ENCODE results near the gene CBFA2T2. TPM values are rescaled to one million over a fixed set of nuclear protein-coding genes. Genes with fewer than 3 reads are reported as not detected.
"Not testable (repeated sequence)": the region's sequence is repeated elsewhere in the genome, so short reads cannot be mapped to it uniquely, and the experiment has no call there.

CBFA2T2 gene
- total RNA-seq, 1 experiment from 2014 or later: 15.4 TPM

DNA sequence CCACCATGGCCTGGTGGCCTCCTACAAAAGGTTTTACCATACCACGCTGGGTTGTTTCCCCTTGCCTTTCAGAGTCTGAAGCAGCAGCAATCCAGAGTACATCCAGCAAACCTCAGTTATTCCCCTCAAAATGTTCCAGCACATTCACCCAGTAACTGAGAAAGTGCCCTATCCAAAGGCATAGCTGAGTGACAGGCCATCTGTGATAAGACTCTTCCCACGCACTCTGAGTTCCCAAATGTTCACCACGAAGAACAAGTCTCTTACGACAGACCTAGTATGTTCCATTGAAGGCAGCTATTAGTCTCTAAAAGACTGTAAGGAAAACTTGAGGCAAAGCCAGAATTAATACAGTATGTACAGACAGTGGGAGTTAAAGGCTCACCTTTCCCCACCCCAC lies 140.6 kb downstream of the CBFA2T2 start:
- H3K36me3 Mint-ChIP-seq (ENCODE audit: insufficient read depth, unreplicated experiment): peaks cover 56% of the 10 kb centered on the region
- no peak overlapping the region for H3K4me3 Mint-ChIP-seq (ENCODE audit: unreplicated experiment)
- ChIA-PET CTCF (interaction anchor here (0.6 to 0.7 kb wide), 2 partner anchors 48 to 1010 kb away, joined by 3 to 5 read pairs; no protein-coding TSS in a partner anchor), POLR2A (no interaction called here)
- no peaks in the 10 kb centered on the region for H3K9me3 Mint-ChIP-seq (ENCODE audit: unreplicated experiment)
- intact Hi-C loops (cut with micrococcal nuclease): no loop called here
- H3K4me1 Mint-ChIP-seq (ENCODE audit: insufficient read depth, unreplicated experiment): no peaks in the 10 kb centered on the region
- BruUV-seq (replicated peaks): no TSS peak
- no peak for DNase-seq (ENCODE audit: unreplicated experiment)
- TF ChIP-seq, protein P1, sequence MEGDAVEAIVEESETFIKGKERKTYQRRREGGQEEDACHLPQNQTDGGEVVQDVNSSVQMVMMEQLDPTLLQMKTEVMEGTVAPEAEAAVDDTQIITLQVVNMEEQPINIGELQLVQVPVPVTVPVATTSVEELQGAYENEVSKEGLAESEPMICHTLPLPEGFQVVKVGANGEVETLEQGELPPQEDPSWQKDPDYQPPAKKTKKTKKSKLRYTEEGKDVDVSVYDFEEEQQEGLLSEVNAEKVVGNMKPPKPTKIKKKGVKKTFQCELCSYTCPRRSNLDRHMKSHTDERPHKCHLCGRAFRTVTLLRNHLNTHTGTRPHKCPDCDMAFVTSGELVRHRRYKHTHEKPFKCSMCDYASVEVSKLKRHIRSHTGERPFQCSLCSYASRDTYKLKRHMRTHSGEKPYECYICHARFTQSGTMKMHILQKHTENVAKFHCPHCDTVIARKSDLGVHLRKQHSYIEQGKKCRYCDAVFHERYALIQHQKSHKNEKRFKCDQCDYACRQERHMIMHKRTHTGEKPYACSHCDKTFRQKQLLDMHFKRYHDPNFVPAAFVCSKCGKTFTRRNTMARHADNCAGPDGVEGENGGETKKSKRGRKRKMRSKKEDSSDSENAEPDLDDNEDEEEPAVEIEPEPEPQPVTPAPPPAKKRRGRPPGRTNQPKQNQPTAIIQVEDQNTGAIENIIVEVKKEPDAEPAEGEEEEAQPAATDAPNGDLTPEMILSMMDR (IDR thresholded peaks at IDR 0.05; ENCODE audit: unreplicated experiment): no peak
- H3K27ac Mint-ChIP-seq (ENCODE audit: low read depth, unreplicated experiment): no peak overlapping the region
- no peaks in the 10 kb centered on the region for H3K27me3 Mint-ChIP-seq (ENCODE audit: insufficient read depth, unreplicated experiment)

DNA sequence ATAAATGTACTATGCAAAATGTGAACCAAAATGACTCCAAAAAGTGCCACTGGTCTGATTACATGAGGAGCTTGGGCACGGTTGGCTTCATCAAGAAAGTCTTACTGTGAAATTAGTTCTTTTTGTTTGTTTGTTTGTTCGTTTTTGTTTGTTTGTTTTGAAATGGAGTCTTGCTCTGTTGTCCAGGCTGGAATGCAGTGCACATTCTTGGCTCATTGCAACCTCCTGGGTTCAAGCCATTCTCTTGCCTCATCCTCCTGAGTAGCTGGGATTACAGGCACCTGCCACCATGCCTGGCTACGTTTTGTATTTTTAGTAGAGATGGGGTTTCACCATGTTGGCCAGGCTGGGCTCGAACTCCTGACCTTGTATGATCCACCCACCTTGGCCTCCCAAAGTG lies 142.0 kb downstream of the CBFA2T2 start:
- H3K4me3 Mint-ChIP-seq (ENCODE audit: unreplicated experiment); intact Hi-C loops (cut with micrococcal nuclease); H3K9me3 Mint-ChIP-seq (ENCODE audit: unreplicated experiment); H3K4me1 Mint-ChIP-seq (ENCODE audit: insufficient read depth, unreplicated experiment); H3K27me3 Mint-ChIP-seq (ENCODE audit: insufficient read depth, unreplicated experiment); H3K27ac Mint-ChIP-seq (ENCODE audit: low read depth, unreplicated experiment); DNase-seq (ENCODE audit: unreplicated experiment); BruUV-seq (replicated peaks); CTCF ChIA-PET: not testable (repeated sequence)
- peaks cover 45% of the 10 kb centered on the region for H3K36me3 Mint-ChIP-seq (ENCODE audit: insufficient read depth, unreplicated experiment)
- POLR2A ChIA-PET: interaction anchor here (0.6 to 1.2 kb wide), 3 partner anchors 12 to 32 kb away, joined by 3 read pairs; no protein-coding TSS in a partner anchor

DNA sequence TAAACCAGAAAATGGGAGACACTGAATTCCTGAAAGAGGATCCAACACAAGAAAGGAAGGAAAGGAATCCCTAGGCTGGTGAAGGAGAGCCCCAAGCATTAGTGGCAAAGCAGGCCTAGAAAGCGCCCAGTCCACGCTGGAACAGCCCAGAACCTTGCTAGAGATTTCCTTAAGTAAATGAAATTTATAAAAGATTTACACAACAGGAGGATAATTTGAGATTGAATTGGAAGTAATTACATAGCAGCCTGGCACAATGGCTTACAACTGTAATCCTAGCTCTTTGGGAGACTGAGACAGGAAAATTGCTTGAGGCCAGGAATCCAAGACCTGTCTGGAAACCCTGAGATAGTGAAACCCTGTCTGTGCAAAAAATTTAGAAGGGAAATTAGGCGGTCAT lies 145.4 kb downstream of the CBFA2T2 start:
- no peaks in the 10 kb centered on the region for H3K4me1 Mint-ChIP-seq (ENCODE audit: insufficient read depth, unreplicated experiment)

DNA sequence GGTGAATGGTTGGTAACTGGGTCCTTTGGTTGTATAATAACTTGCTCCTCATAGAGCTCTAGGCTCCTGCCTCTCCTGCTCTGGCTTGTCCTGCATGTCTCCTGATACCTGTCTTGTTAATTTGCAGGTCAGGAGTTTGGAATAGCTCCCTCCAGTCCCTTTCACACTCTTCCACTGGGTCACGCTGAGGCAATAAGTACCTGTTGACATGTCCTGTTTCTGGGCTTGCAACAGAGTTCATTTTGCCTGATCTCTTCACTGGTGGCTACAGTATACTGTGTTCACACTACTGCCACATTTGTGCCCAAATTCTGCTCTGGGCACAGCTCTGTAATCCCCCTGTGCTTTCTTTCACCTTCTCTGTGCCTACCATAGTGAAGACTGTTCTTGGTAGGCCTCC lies 146.9 kb downstream of the CBFA2T2 start:
- Mint-ChIP-seq H3K36me3 (ENCODE audit: insufficient read depth, unreplicated experiment) (peaks cover 62% of the 10 kb centered on the region), H3K27ac (ENCODE audit: low read depth, unreplicated experiment) (no peak overlapping the region), H3K27me3 (ENCODE audit: insufficient read depth, unreplicated experiment) (no peaks in the 10 kb centered on the region), H3K9me3 (ENCODE audit: unreplicated experiment) (no peaks in the 10 kb centered on the region), H3K4me1 (ENCODE audit: insufficient read depth, unreplicated experiment) (no peaks in the 10 kb centered on the region), H3K4me3 (ENCODE audit: unreplicated experiment) (no peak overlapping the region)
- CTCF ChIA-PET: no interaction called here
- intact Hi-C loops (cut with micrococcal nuclease): no loop called here
- POLR2A ChIA-PET: interaction anchor here (0.6 kb wide), 1 partner anchor 235 kb away, joined by 3 read pairs; the partner anchor contains the start of gene CDK5RAP1
- TF ChIP-seq, protein P1 (IDR thresholded peaks at IDR 0.05; ENCODE audit: unreplicated experiment): no peak
- BruUV-seq (replicated peaks): no TSS peak
- DNase-seq (ENCODE audit: unreplicated experiment): no peak

More for the DNA sequence above, 145.4 kb downstream of the CBFA2T2 start:
- peaks cover 57% of the 10 kb centered on the region for H3K36me3 Mint-ChIP-seq (ENCODE audit: insufficient read depth, unreplicated experiment)
- H3K27me3 Mint-ChIP-seq (ENCODE audit: insufficient read depth, unreplicated experiment): no peaks in the 10 kb centered on the region
- ChIA-PET CTCF (interaction anchor here (0.6 to 1.5 kb wide), 3 partner anchors 32 to 1167 kb away, joined by 3 to 5 read pairs (median 4); no protein-coding TSS in a partner anchor), POLR2A (interaction anchor here (1.2 kb wide), 1 partner anchor 73 kb away, joined by 4 read pairs; no protein-coding TSS in a partner anchor)
- H3K9me3 Mint-ChIP-seq (ENCODE audit: unreplicated experiment): no peaks in the 10 kb centered on the region
- intact Hi-C loops (cut with micrococcal nuclease): no loop called here
- no TSS peak for BruUV-seq (replicated peaks)
- no peak overlapping the region for H3K4me3 Mint-ChIP-seq (ENCODE audit: unreplicated experiment)
- H3K27ac Mint-ChIP-seq (ENCODE audit: low read depth, unreplicated experiment): no peak overlapping the region
- DNase-seq (ENCODE audit: unreplicated experiment): no peak
- TF ChIP-seq, protein P1 (IDR thresholded peaks at IDR 0.05; ENCODE audit: unreplicated experiment): no peak
